Measurements from ENCODE around the gene NFILZ. TPM values are rescaled to one million over a fixed set of nuclear protein-coding genes. Genes with fewer than 3 reads are reported as not detected.

NFILZ gene
- total and polyA plus RNA-seq, 4 donors = not detected

DNA sequence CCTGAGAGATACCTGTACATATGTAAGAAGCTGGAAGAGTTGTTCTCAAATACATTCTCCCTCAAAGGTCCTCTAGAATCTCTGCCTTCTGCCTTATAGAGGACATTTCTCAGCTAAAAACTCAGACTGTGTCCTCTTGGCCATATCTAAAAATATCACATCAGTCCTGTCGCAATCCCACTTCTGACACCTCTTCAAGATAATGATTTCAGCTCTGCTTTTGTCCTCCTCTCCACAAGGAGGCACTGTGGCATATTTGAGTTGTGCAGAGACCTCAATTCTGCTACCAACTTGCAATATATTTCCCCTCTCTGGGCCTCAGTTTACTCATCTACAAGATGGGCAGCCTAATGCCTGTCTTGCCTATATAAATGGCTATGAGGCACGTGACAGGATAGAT, 36.5 kb upstream of the NFILZ start:
- TF ChIP-seq, protein P1, sequence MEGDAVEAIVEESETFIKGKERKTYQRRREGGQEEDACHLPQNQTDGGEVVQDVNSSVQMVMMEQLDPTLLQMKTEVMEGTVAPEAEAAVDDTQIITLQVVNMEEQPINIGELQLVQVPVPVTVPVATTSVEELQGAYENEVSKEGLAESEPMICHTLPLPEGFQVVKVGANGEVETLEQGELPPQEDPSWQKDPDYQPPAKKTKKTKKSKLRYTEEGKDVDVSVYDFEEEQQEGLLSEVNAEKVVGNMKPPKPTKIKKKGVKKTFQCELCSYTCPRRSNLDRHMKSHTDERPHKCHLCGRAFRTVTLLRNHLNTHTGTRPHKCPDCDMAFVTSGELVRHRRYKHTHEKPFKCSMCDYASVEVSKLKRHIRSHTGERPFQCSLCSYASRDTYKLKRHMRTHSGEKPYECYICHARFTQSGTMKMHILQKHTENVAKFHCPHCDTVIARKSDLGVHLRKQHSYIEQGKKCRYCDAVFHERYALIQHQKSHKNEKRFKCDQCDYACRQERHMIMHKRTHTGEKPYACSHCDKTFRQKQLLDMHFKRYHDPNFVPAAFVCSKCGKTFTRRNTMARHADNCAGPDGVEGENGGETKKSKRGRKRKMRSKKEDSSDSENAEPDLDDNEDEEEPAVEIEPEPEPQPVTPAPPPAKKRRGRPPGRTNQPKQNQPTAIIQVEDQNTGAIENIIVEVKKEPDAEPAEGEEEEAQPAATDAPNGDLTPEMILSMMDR (IDR thresholded peaks at IDR 0.05; ENCODE audit: control extremely low read depth, extremely low read depth) = no peak
- WGBS, 2 donors = 88 to 96% methylated on average over 2 of the region's 2 CpGs
- Histone ChIP-seq H3K27me3 (ENCODE audit: control insufficient read depth in 3 of 3, insufficient read depth in 3 of 3, low read length in 2 of 3) (no peaks in the 10 kb centered on the region), H3K36me3 (ENCODE audit: control insufficient read depth in 4 of 4, insufficient read depth in 4 of 4, low read length in 4 of 4) (peaks cover 0 to 23% (median 13%) of the 10 kb centered on the region in 4 donors), H3K4me1 (ENCODE audit: control insufficient read depth in 5 of 5, insufficient read depth in 5 of 5, low read length in 5 of 5) (peaks cover 0 to 12% (median 5%) of the 10 kb centered on the region in 5 donors), H3K4me3 (no peak overlapping the region), H3K9ac (ENCODE audit: insufficient read depth in 1 of 2, low read length in 2 of 2) (no peak overlapping the region), H3K27ac (ENCODE audit: low read depth in 1 of 2, low read length in 1 of 2) (no peak overlapping the region), H3K9me3 (ENCODE audit: control insufficient read depth in 4 of 4, insufficient read depth in 3 of 4, low read length in 3 of 4) (peaks cover 0 to 21% (median 0%) of the 10 kb centered on the region in 4 donors)
- ATAC-seq (ENCODE audit: insufficient read depth, low FRiP score) (no peak), DNase-seq (no peak)

GRCh38 chr19:8595651-8596050, 34.8 kb upstream of the NFILZ start:
- Histone ChIP-seq H3K27ac (ENCODE audit: low read depth in 1 of 2, low read length in 1 of 2) (peak overlapping the region in 1 of 2 donors; percentile 6), H3K9me3 (ENCODE audit: control insufficient read depth in 4 of 4, insufficient read depth in 3 of 4, low read length in 3 of 4) (peaks cover 0 to 21% (median 0%) of the 10 kb centered on the region in 4 donors), H3K9ac (ENCODE audit: insufficient read depth in 1 of 2, low read length in 2 of 2) (no peak overlapping the region), H3K27me3 (ENCODE audit: control insufficient read depth in 3 of 3, insufficient read depth in 3 of 3, low read length in 2 of 3) (no peaks in the 10 kb centered on the region), H3K4me3 (no peak overlapping the region), H3K36me3 (ENCODE audit: control insufficient read depth in 4 of 4, insufficient read depth in 4 of 4, low read length in 4 of 4) (peaks cover 0 to 24% (median 16%) of the 10 kb centered on the region in 4 donors), H3K4me1 (ENCODE audit: control insufficient read depth in 5 of 5, insufficient read depth in 5 of 5, low read length in 5 of 5) (peaks cover 0 to 12% (median 5%) of the 10 kb centered on the region in 5 donors)
- ATAC-seq (ENCODE audit: insufficient read depth, low FRiP score) = no peak
- DNase-seq = no peak
- WGBS, 2 donors = 68 to 70% methylated on average over 15 of the region's 15 CpGs
- TF ChIP-seq, protein P1 (IDR thresholded peaks at IDR 0.05; ENCODE audit: control extremely low read depth, extremely low read depth) = no peak

- ATAC-seq (ENCODE audit: insufficient read depth, low FRiP score) (no peak), DNase-seq (no peak)
- no peaks in the 10 kb centered on the region for H3K27me3 ChIP-seq (ENCODE audit: control insufficient read depth in 3 of 3, insufficient read depth in 3 of 3, low read length in 2 of 3)
- peak overlapping the region in 1 of 2 donors; percentile 6 for H3K27ac ChIP-seq (ENCODE audit: low read depth in 1 of 2, low read length in 1 of 2)
- 80 to 89% methylated on average over 23 of the region's 23 CpGs for WGBS, 2 donors
- H3K9me3 ChIP-seq (ENCODE audit: control insufficient read depth in 4 of 4, insufficient read depth in 3 of 4, low read length in 3 of 4) = peaks cover 0 to 21% (median 0%) of the 10 kb centered on the region in 4 donors
- H3K9ac ChIP-seq (ENCODE audit: insufficient read depth in 1 of 2, low read length in 2 of 2) = no peak overlapping the region
- peaks cover 0 to 12% (median 5%) of the 10 kb centered on the region in 5 donors for H3K4me1 ChIP-seq (ENCODE audit: control insufficient read depth in 5 of 5, insufficient read depth in 5 of 5, low read length in 5 of 5)
- no peak overlapping the region for H3K4me3 ChIP-seq
- peaks cover 0 to 28% (median 20%) of the 10 kb centered on the region in 4 donors for H3K36me3 ChIP-seq (ENCODE audit: control insufficient read depth in 4 of 4, insufficient read depth in 4 of 4, low read length in 4 of 4)
- TF ChIP-seq, protein P1 (IDR thresholded peaks at IDR 0.05; ENCODE audit: control extremely low read depth, extremely low read depth) = no peak
Observed at GRCh38 chr19:8596168-8596567, 34.3 kb upstream of the NFILZ start.

DNA sequence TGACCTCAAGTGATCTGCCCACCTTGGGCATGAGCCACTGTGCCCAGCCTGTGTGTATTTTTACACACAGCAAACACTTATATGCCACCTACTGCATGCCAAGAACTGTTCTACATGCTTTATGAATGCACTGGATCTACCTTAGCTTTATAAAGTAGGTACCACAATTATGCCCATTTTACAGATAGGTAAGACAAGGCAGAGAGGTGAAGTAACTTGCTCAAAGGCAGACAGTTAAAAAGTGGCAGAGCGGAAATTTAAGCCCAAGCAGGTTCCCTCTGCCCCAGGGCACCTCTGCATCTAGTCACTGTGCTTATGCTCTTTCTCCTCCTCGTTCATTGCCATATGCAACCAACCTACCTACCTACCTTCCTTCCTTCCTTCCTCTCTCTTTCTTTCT, 30.4 kb upstream of the NFILZ start:
- Histone ChIP-seq H3K4me1 (ENCODE audit: control insufficient read depth in 5 of 5, insufficient read depth in 5 of 5, low read length in 5 of 5) (peaks cover 0 to under 1% (median 0%) of the 10 kb centered on the region in 5 donors), H3K36me3 (ENCODE audit: control insufficient read depth in 4 of 4, insufficient read depth in 4 of 4, low read length in 4 of 4) (peaks cover 0 to 50% (median 31%) of the 10 kb centered on the region in 4 donors), H3K9ac (ENCODE audit: insufficient read depth in 1 of 2, low read length in 2 of 2) (no peak overlapping the region), H3K9me3 (ENCODE audit: control insufficient read depth in 4 of 4, insufficient read depth in 3 of 4, low read length in 3 of 4) (peaks cover 0 to 16% (median under 1%) of the 10 kb centered on the region in 4 donors), H3K27ac (ENCODE audit: low read depth in 1 of 2, low read length in 1 of 2) (no peak overlapping the region), H3K27me3 (ENCODE audit: control insufficient read depth in 3 of 3, insufficient read depth in 3 of 3, low read length in 2 of 3) (no peaks in the 10 kb centered on the region), H3K4me3 (no peak overlapping the region)
- TF ChIP-seq, protein P1 (IDR thresholded peaks at IDR 0.05; ENCODE audit: control extremely low read depth, extremely low read depth) = no peak
- DNase-seq = no peak
- WGBS, 2 donors = 95 to 100% methylated on average over 2 of the region's 2 CpGs
- no peak for ATAC-seq (ENCODE audit: insufficient read depth, low FRiP score)

Measured in lung (tissue), 12 donors.